ENCODE data around the gene STPG1. TPM values are rescaled to one million over a fixed set of nuclear protein-coding genes. Genes with fewer than 3 reads are reported as not detected.
"Not testable (repeated sequence)": the region's sequence is repeated elsewhere in the genome, so short reads cannot be mapped to it uniquely, and the experiment has no call there.

Gene STPG1, protein sequence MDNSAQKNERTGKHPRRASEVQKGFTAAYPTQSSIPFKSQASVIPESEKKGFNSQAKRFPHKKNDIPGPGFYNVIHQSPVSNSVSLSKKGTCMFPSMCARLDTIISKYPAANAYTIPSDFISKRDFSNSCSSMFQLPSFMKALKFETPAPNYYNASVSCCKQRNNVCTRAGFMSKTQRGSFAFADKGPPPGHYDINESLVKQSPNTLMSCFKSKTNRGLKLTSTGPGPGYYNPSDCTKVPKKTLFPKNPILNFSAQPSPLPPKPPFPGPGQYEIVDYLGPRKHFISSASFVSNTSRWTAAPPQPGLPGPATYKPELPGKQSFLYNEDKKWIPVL
- total RNA-seq = 1.9 and 2.1 TPM in 2 replicates

- DNase-seq = peak; percentile 86
These were observed at the start of gene STPG1 for GRCh38 chr1:24413350-24414163. TSS of gene STPG1 (minus strand) at chr1:24413782. CDS start at chr1:24401388, 12,394 bp downstream.

GRCh38 chr1:24462128-24462527 lies 48.5 kb upstream of the STPG1 start:
- not testable (repeated sequence) for DNase-seq

GRCh38 chr1:24459551-24460266 lies 46.1 kb upstream of the STPG1 start:
- DNase-seq = no peak

DNA sequence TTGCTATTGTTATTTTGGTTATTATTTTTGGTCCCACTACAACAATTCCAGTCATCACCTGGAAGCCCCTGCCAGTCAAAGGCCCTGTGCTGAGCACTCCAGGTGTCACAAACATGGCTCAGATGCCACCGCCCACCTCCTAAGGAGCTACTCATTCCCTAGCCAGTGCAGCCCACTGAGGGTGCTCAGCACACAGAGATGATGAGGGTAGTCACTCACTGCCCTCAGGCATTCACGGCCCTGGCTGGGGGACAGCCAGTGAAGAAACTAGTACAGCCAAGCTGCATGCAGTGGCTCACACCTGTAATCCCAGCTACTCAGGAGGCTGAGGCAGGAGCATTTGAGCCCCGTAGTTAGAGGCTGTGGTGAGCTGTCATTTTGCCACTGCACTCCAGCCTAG lies 44.3 kb upstream of the STPG1 start:
- DNase-seq = no peak

GRCh38 chr1:24455272-24455671 lies 41.7 kb upstream of the STPG1 start:
- no peak for DNase-seq

DNA sequence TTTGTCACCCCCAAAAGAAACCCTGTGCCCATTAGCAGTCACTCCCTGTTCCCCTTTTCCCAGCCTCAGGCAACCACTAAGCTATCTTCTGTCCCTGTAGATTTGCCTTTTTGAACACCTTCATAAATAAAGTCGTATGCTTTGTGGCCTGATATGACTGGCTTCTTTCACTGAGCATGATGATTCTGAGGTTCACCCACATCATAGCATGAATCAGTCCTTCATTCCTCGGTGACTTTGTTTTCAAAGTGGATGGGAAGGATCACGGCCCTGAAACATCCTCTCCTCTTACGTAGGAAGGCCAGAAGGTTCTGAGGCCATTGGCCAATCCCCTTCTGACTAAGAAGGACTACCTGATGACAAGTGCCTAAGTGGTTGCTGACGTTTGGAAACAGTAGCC lies 41.1 kb upstream of the STPG1 start:
- no peak for DNase-seq

GRCh38 chr1:24452922-24453485 lies 39.4 kb upstream of the STPG1 start:
- DNase-seq = no peak

DNA sequence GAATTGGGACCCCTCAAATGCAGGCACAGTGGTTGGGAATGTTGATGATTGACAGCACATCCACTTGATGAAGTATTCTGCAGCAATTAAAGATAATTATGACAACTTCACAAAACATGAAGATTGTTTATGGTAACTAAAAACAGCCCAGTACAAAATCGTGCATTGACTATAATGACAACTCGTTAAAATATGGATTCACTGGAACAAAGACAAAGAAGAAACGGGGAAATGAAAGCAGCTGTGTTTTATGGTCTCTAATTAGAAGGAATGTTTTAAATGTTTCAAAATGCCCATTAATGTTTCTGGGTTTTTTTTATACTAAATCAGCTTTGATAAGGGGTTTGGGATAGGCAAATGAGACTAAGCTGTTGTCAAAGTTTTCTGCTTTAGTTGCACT lies 38.2 kb upstream of the STPG1 start:
- DNase-seq = no peak

DNA sequence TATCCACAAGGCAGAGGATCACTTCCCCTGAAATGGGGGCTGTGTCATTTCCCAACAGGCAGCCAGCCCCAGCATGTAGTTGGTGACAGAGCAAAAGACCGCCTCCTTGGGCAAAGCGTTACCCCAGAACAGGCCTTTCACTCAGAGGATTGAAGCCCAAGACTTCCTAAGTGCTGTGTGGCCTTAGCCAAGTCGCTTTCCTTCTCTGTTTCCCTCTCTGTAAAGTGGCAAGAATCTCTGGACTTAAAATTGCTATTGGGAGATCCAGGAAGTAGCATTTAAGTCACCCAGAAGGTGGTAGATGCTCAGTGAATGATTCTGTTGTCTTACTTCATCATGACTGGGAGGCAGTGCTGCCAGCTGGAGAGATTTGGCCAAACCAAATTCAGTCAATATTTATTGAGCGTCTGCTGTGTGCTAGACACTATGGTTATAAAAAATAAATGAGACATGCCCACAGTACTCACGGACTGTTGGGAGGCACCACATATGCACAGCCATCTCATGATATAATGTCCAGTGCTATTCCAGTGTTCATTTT lies 37.3 kb upstream of the STPG1 start:
- DNase-seq = no peak

GRCh38 chr1:24450316-24450715 lies 36.7 kb upstream of the STPG1 start:
- no peak for DNase-seq

- not testable (repeated sequence) for DNase-seq
These were observed 32.9 kb upstream of the STPG1 start for GRCh38 chr1:24446446-24446845.

DNA sequence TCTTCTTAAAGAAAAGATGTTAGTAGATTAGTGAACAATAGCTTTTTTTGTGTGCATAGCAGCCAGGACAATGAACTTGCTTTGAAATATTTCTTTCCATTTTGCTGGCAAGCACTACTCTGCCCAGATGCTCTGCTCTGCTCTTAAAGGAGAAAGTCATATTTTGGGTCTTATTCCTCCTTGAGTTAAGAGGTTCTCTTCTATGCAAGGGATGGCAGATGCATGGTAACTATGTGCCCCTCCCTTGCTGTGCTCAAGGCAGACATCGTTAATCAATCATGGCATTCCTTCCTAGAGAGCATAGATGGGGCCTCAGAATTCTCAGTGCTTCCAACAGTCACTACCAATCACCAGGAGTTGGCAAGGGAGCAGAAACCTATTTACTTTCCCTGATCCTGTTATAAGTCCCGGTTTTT lies 29.7 kb upstream of the STPG1 start:
- DNase-seq = no peak

DNA sequence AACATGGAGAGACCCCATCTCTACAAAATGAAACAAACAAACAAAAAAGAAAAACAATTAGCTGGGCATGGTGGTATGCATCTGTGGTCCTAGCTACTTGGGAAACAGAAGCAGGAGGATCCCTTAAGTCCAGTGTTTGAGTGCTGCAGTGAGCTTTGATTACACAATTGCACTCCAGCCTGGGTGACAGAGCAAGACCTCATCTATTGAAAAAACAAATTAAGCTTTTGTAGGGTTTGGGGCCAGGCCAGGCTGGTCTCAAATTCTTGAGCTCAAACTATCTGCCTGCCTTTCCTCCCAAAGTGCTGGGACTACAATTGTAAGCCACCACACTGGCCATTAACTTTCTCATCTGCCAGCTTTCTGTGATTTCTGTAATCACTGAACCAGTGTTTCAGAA lies 29.2 kb upstream of the STPG1 start:
- no peak for DNase-seq

DNA sequence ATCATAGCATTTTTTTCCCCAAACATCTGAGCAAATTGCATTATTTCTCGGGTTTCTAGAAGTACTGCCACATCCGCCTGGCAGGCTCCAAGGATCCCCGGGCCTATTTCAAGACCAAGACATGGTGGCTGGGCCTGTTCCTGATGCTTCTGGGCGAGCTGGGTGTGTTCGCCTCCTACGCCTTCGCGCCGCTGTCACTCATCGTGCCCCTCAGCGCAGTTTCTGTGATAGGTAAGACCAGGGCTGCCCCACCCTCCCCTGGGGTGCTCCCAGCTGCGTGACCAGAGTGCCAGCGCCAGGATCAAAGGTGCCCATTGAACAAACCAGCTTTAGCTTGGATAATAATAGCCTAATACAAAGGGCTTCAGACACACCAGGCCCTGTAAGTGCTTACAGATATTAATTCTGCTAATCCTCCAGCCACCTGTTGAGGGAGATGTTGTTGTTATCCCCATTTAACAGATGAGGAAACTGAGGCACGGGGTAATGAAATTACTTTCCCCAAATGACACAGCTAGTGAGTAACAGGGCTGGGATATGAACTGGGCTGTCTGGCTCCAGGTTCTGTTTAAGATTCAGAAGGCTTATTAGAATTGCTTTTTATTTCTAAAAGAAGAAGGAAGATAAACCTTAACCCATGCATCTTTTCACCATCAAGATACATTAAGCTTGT lies 28.6 kb upstream of the STPG1 start:
- no peak for DNase-seq

DNA sequence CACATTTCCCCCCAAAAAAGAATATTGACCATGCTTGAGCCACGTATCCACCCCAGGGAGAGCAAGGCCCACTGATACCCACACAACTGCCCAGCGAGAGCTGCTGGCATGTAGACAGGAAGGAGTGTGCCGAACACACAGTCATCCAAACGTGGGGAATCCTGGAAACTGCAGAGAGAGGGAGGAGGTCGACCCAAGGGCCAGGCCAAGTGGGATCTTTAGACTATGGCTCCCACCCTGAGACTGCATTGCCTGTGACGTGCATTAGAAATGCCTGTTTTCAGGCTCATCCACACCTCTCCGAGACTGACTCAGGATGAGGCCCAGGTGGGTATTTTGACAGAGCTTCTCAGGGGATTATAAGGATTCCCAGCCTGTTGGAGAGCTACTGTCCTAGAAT lies 27.9 kb upstream of the STPG1 start:
- no peak for DNase-seq

- no peak for DNase-seq
These were observed 26.9 kb upstream of the STPG1 start for GRCh38 chr1:24440436-24440835.

DNA sequence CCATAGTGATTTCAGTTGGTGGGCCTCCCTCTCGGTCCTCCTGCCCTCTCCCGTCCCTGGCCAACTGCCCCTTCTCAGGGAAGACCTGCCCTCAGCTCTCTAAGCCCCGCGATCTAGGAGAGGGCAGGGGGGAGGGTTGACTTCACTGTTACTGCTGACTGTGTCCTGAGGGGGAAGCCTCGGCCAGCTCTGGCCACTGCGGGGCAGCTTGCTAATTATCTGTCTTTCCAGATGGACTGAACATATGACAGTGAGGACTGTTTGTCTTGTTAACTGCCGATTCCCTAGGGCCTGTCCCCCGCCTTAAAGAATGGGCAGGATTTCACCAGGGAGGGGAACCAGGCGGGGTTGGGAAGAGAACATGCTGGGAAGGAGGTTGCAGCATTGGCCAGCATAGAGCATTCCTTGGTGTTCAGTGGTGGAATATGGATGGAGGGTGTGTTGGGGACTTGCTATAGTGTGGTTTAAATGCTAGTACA lies 24.9 kb upstream of the STPG1 start:
- no peak for DNase-seq

- DNase-seq = no peak
These were observed 24.2 kb upstream of the STPG1 start for GRCh38 chr1:24437631-24438396.

DNA sequence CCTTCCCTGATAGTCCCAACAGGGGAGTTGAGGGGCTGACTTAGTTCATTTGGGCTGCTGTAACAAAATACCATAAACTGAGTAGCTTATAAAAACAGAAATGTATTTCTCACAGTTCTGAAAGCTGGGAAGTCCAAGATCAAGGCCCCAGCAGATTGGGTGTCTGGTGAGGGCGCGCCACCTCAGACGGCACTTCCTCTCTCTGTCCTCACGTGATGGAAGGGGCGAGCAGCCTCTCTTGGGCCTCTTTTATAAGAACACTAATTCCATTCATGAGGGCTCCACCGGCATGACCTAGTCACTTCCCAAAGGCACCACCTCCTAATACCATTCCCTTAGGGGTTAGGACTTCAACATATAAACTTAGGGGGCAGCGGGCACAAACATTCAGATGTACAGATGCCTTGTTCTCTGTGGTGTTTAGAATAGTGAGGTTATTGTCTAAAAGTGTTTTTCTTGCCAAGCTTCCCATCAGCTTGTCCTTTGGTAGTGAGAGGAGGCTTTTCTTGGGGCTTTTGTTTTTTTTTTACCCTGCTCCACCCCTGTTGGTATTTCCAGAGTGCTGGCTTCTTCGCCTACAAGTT lies 22.3 kb upstream of the STPG1 start:
- no peak for DNase-seq

GRCh38 chr1:24427545-24427862 lies 13.9 kb upstream of the STPG1 start:
- no peak for DNase-seq

Measured in dermis blood vessel endothelial cell (primary cell).